PC-3 (cell line): Measurements from ENCODE around the gene TPRN. TPM values are rescaled to one million over a fixed set of nuclear protein-coding genes. Genes with fewer than 3 reads are reported as not detected.
A peak's percentile ranks its signal among the peaks of the same experiment; 100 is the strongest.

ENCODE experiments used
- ATAC-seq: fragments of 200-7000 bp; cut with Tn5 transposase; 2 replicates; pipeline ENCODE4 v1.9.1; 2020; ENCODE audit warnings: mild to moderate bottlenecking, moderate library complexity
- BruUV-seq: library from RNA; stranded (reverse); fragments of 400-500 nt; replicated peaks from 2 replicates; lab custom pipeline; 2021; lab: Mats Ljungman, UMichigan
- CTCF ChIA-PET: fragments of 300-600 bp; sonication (Branson Sonifier 250); formaldehyde crosslinking; loops from one replicate; lab custom pipeline; 2022; ENCODE audit warnings: antibody characterized with exemption; lab: Charles Lee
- POLR2A ChIA-PET: fragments of 300-600 bp; sonication (Branson Sonifier 250); formaldehyde crosslinking; loops from one replicate; lab custom pipeline; 2022; ENCODE audit warnings: antibody characterized with exemption; ENCODE audit not compliant: unreplicated experiment; lab: Charles Lee
- DNase-seq: peaks from one replicate; pipeline ENCODE4 v3.0.0-alpha.2; 2015
- H2AFZ ChIP-seq: fragments of 300-600 bp; sonication (generic); 2 replicates; pipeline ENCODE4 v1.6.0; 2016; ENCODE audit warnings: antibody characterized with exemption, low read length
- H3F3A ChIP-seq: fragments of 300-600 bp; sonication (generic); one replicate; pipeline ENCODE4 v1.6.0; 2017; ENCODE audit warnings: antibody characterized with exemption, low read length, control low read depth, mild to moderate bottlenecking; ENCODE audit not compliant: unreplicated experiment
- H3K27ac ChIP-seq: fragments of 300-600 bp; sonication (generic); 2 replicates; pipeline ENCODE4 v1.5.1; 2016; ENCODE audit warnings: mild to moderate bottlenecking, low read length
- H3K27me3 ChIP-seq: fragments of 300-600 bp; sonication (generic); 2 replicates; pipeline ENCODE4 v1.6.1; 2016; ENCODE audit warnings: low read length, mixed read lengths
- H3K36me3 ChIP-seq: fragments of 300-600 bp; sonication (generic); 2 replicates; pipeline ENCODE4 v1.6.1; 2016; ENCODE audit warnings: low read depth, mixed run types, low read length, mixed read lengths
- H3K4me1 ChIP-seq: fragments of 300-600 bp; sonication (generic); 2 replicates; pipeline ENCODE4 v1.5.1; 2016; ENCODE audit warnings: low read length; ENCODE audit not compliant: insufficient read depth
- H3K4me2 ChIP-seq: fragments of 300-600 bp; sonication (generic); 2 replicates; pipeline ENCODE4 v1.6.0; 2016; ENCODE audit warnings: low read length
- H3K4me3 ChIP-seq: fragments of 300-600 bp; sonication (generic); 2 replicates; pipeline ENCODE4 v1.5.1; 2016; ENCODE audit warnings: mild to moderate bottlenecking, low read length, mixed read lengths
- H3K79me2 ChIP-seq: fragments of 300-600 bp; sonication (generic); 2 replicates; pipeline ENCODE4 v1.6.1; 2017; ENCODE audit warnings: low read length, mixed read lengths
- H3K9ac ChIP-seq: fragments of 300-600 bp; sonication (generic); 2 replicates; pipeline ENCODE4 v1.6.0; 2016; ENCODE audit warnings: mild to moderate bottlenecking, low read length
- H3K9me2 ChIP-seq: fragments of 300-600 bp; sonication (generic); replicated peaks from 2 replicates; pipeline ENCODE4 v1.6.1; 2016; ENCODE audit warnings: mixed run types, low read length, mixed read lengths
- H3K9me3 ChIP-seq: fragments of 300-600 bp; sonication (generic); 2 replicates; pipeline ENCODE4 v1.6.1; 2016; ENCODE audit warnings: low read length, mixed read lengths
- H4K20me1 ChIP-seq: fragments of 300-600 bp; sonication (generic); 2 replicates; pipeline ENCODE4 v1.6.1; 2016; ENCODE audit warnings: low read length, mixed read lengths
- CTCF ChIP-seq: fragments of 300-600 bp; sonication (generic); conservative IDR thresholded peaks from 2 replicates; pipeline ENCODE4 v1.5.1; 2017; ENCODE audit warnings: antibody characterized with exemption, low read depth, mild to moderate bottlenecking, low read length
- EZH2 ChIP-seq: fragments of 300-600 bp; sonication (generic); IDR thresholded peaks from one replicate; pipeline ENCODE4 v1.6.1; 2017; ENCODE audit warnings: antibody characterized with exemption, mild to moderate bottlenecking, low read length; ENCODE audit not compliant: unreplicated experiment
- EZH2phosphoT487 ChIP-seq: fragments of 300-600 bp; sonication (generic); IDR thresholded peaks from 2 replicates; pipeline ENCODE4 v1.6.1; 2018; ENCODE audit warnings: mild to moderate bottlenecking, antibody characterized with exemption, low read length, borderline replicate concordance
- intact Hi-C: fragments of 100-400 bp; cut with micrococcal nuclease; formaldehyde crosslinking; loops from 2 replicates; pipeline ENCODE4 v1.9.0; 2023
- total RNA-seq: library from RNA; depleted of rRNA; stranded (reverse); fragments of >200 nt; gene quantifications from 2 replicates; pipeline ENCODE4 v1.2.3, GENCODE V29; 2014

The TPRN gene
- total RNA-seq, 1 experiment from 2014 or later = 11.3 TPM

- DNase-seq = no peak
- Histone ChIP-seq H4K20me1 (peaks cover 11% of the 10 kb centered on the region), H3K9me2 (no peaks in the 10 kb centered on the region), H2AFZ (no peak overlapping the region), H3K9ac (no peak overlapping the region), H3K27me3 (no peaks in the 10 kb centered on the region), H3K27ac (no peak overlapping the region), H3F3A (no peaks in the 10 kb centered on the region), H3K4me3 (no peak overlapping the region), H3K4me2 (no peak overlapping the region), H3K4me1 (peaks cover 41% of the 10 kb centered on the region), H3K36me3 (no peaks in the 10 kb centered on the region), H3K79me2 (peaks cover 38% of the 10 kb centered on the region), H3K9me3 (no peaks in the 10 kb centered on the region)
- TF ChIP-seq CTCF (no peak), EZH2 (no peak), EZH2phosphoT487 (no peak)
- intact Hi-C loops = no loop called here
- CTCF ChIA-PET = no interaction called here
- BruUV-seq = no TSS peak
- POLR2A ChIA-PET = no interaction called here
- ATAC-seq = no peak
Observed at GRCh38 chr9:137191245-137191644, 9.3 kb downstream of the TPRN start.

GRCh38 chr9:137190315-137190856 is 10.2 kb downstream of the TPRN start:
- H3K36me3 ChIP-seq = no peaks in the 10 kb centered on the region
- peak overlapping the region; percentile 99 for H3K4me3 ChIP-seq
- POLR2A ChIA-PET = interaction anchor here (0.7 kb wide), 1 partner anchor 35 kb away, joined by 8 read pairs; no protein-coding TSS in a partner anchor
- H3K9me2 ChIP-seq = no peaks in the 10 kb centered on the region
- TF ChIP-seq CTCF (0 out of 2 replicates have a peak, but pooled peaks have one; percentile 20), EZH2 (no peak)
- CTCF ChIA-PET = interaction anchor here (0.6 to 1.0 kb wide), 3 partner anchors 33 to 242 kb away, joined by 4 read pairs; partner anchors contain the start of gene RNF224
- no peaks in the 10 kb centered on the region for H3F3A ChIP-seq
- no peaks in the 10 kb centered on the region for H3K27me3 ChIP-seq
- ATAC-seq (peak; percentile 18; the same call in 1 of the 2 replicates), DNase-seq (peak; percentile 32)
- no peaks in the 10 kb centered on the region for H3K9me3 ChIP-seq
- H3K4me2 ChIP-seq = peak overlapping the region; percentile 96
- no peak overlapping the region for H3K27ac ChIP-seq
- no peak overlapping the region for H2AFZ ChIP-seq
- H4K20me1 ChIP-seq = peaks cover 11% of the 10 kb centered on the region
- intact Hi-C loops = no loop called here
- peaks cover 45% of the 10 kb centered on the region for H3K79me2 ChIP-seq
- H3K9ac ChIP-seq = no peak overlapping the region
- BruUV-seq = no TSS peak
- peaks cover 35% of the 10 kb centered on the region for H3K4me1 ChIP-seq
